NB4 (cell line): ENCODE data around the gene INPP4A.

Experiments used
- MYC ChIP-seq: IDR thresholded peaks from 2 replicates; pipeline ENCODE4 v1.6.1; 2011; ENCODE audit warnings: low read depth, low read length
- POLR2A ChIP-seq: IDR thresholded peaks from 2 replicates; pipeline ENCODE4 v1.6.1; 2011; ENCODE audit warnings: mild to moderate bottlenecking; ENCODE audit not compliant: insufficient read length; ENCODE audit errors: extremely low read depth

DNA sequence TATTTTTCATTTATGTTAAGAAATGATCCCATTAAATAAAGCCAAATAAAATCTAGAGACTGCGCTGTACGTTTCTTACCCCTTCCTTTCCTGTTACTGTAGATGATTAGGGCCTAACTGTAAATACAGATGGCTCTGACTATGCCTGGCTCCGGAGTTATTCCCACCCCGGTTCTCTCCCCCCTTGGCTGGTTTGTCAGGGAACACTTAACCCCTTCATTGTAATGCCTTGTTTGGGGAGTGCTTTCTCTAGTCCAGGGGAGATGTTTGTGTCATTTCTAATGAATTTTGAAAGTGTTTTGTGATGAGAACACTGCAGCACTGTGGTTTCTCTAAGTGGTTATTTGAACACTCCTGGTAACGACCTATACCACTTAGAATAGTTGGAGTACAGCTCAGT lies 172.5 kb downstream of the INPP4A start:
- TF ChIP-seq MYC = no peak
- no peak for TF ChIP-seq POLR2A
